Astrocyte (in vitro differentiated cells and primary cell): ENCODE results near the gene ZDHHC14. TPM values are rescaled to one million over a fixed set of nuclear protein-coding genes. Genes with fewer than 3 reads are reported as not detected.

Experiments
- DNase-seq: peaks from one replicate; pipeline ENCODE4 v3.0.0-alpha.2; 2010; ENCODE audit warnings: low read depth
- FAIRE-seq: peaks from 2 replicates; lab custom pipeline; 2011; peaks lifted over from hg19 to GRCh38; lab: Jason Lieb, UNC
- H2AFZ ChIP-seq: 2 replicates; pipeline ENCODE4 v1.6.0; 2012; ENCODE audit warnings: low read depth, low read length, inconsistent platforms
- H3K27ac ChIP-seq: 2 replicates; pipeline ENCODE4 v1.5.1; 2011; ENCODE audit warnings: low read depth, low read length, inconsistent platforms
- H3K27me3 ChIP-seq: 2 replicates; pipeline ENCODE4 v1.6.0; 2011; ENCODE audit warnings: low read length, inconsistent platforms; ENCODE audit not compliant: insufficient read depth
- H3K36me3 ChIP-seq: 2 replicates; pipeline ENCODE4 v1.5.1; 2011; ENCODE audit warnings: low read length, inconsistent platforms; ENCODE audit not compliant: insufficient read depth
- H3K4me1 ChIP-seq: 2 replicates; pipeline ENCODE4 v1.5.1; 2011; ENCODE audit warnings: low read length, inconsistent platforms; ENCODE audit not compliant: insufficient read depth
- H3K4me2 ChIP-seq: 2 replicates; pipeline ENCODE4 v1.6.0; 2012; ENCODE audit warnings: low read length, inconsistent platforms
- H3K4me3 ChIP-seq: 2 replicates; pipeline ENCODE4 v1.5.1; 2011; ENCODE audit warnings: low read depth, mild to moderate bottlenecking, low read length, inconsistent platforms; ENCODE audit not compliant: insufficient read depth
- H3K79me2 ChIP-seq: 2 replicates; pipeline ENCODE4 v1.6.0; 2012; ENCODE audit warnings: mild to moderate bottlenecking, low read length, inconsistent platforms; ENCODE audit not compliant: insufficient read depth
- H3K9ac ChIP-seq: 2 replicates; pipeline ENCODE4 v1.6.0; 2012; ENCODE audit warnings: mild to moderate bottlenecking, low read length, inconsistent platforms
- H3K9me3 ChIP-seq: 2 replicates; pipeline ENCODE4 v1.5.1; 2012; ENCODE audit warnings: low read depth, mild to moderate bottlenecking, low read length, inconsistent platforms; ENCODE audit not compliant: insufficient read depth
- H4K20me1 ChIP-seq: 2 replicates; pipeline ENCODE4 v1.6.0; 2012; ENCODE audit warnings: low read length, inconsistent platforms; ENCODE audit not compliant: insufficient read depth
- H3K27ac Mint-ChIP-seq: one replicate; pipeline ENCODE4 v1.8.0; 2021; ENCODE audit warnings: mild to moderate bottlenecking, mixed read lengths; ENCODE audit not compliant: unreplicated experiment
- H3K27me3 Mint-ChIP-seq: one replicate; pipeline ENCODE4 v1.8.0; 2021; ENCODE audit warnings: low read depth, mixed read lengths; ENCODE audit not compliant: unreplicated experiment
- H3K36me3 Mint-ChIP-seq: one replicate; pipeline ENCODE4 v1.8.0; 2021; ENCODE audit warnings: low read depth, mixed read lengths; ENCODE audit not compliant: unreplicated experiment
- H3K4me1 Mint-ChIP-seq: one replicate; pipeline ENCODE4 v1.8.0; 2021; ENCODE audit warnings: low read depth, mixed read lengths; ENCODE audit not compliant: unreplicated experiment
- H3K4me3 Mint-ChIP-seq: one replicate; pipeline ENCODE4 v1.8.0; 2021; ENCODE audit warnings: mild to moderate bottlenecking, moderate library complexity, mixed read lengths; ENCODE audit not compliant: unreplicated experiment
- H3K9me3 Mint-ChIP-seq: one replicate; pipeline ENCODE4 v1.8.0; 2021; ENCODE audit warnings: mild to moderate bottlenecking, mixed read lengths; ENCODE audit not compliant: unreplicated experiment
- CTCF ChIP-seq: IDR thresholded peaks from 2 replicates; pipeline ENCODE4 v1.5.1; 2011; ENCODE audit warnings: low read depth, mild to moderate bottlenecking, inconsistent platforms, low read length, moderate library complexity; ENCODE audit not compliant: insufficient read depth
- EZH2 ChIP-seq: IDR thresholded peaks from 2 replicates; pipeline ENCODE4 v1.6.1; 2012; ENCODE audit warnings: mild to moderate bottlenecking, low read length, inconsistent platforms; ENCODE audit not compliant: insufficient read depth
- total RNA-seq: library from RNA; stranded (reverse); gene quantifications from 2 replicates; pipeline ENCODE4 v1.2.1, GENCODE V29; 2021

ZDHHC14 gene
- total RNA-seq, 1 donor from 2014 or later: 7.2 TPM

GRCh38 chr6:157714153-157714490, 333.1 kb downstream of the ZDHHC14 start:
- peak; percentile 79 for DNase-seq
- H3K4me1 Mint-ChIP-seq: no peaks in the 10 kb centered on the region
- Histone ChIP-seq H3K27ac (peak overlapping the region; percentile 1), H3K9me3 (no peaks in the 10 kb centered on the region), H3K27me3 (no peaks in the 10 kb centered on the region), H3K4me1 (peaks cover 4% of the 10 kb centered on the region), H4K20me1 (no peaks in the 10 kb centered on the region), H3K4me2 (peak overlapping the region; percentile 7), H2AFZ (no peak overlapping the region), H3K79me2 (no peaks in the 10 kb centered on the region), H3K4me3 (no peak overlapping the region), H3K36me3 (no peaks in the 10 kb centered on the region), H3K9ac (no peak overlapping the region)
- no peak overlapping the region for H3K27ac Mint-ChIP-seq
- peaks cover 33% of the 10 kb centered on the region for H3K27me3 Mint-ChIP-seq
- H3K9me3 Mint-ChIP-seq: no peaks in the 10 kb centered on the region
- H3K4me3 Mint-ChIP-seq: no peak overlapping the region
- FAIRE-seq: no peak
- H3K36me3 Mint-ChIP-seq: no peaks in the 10 kb centered on the region
- TF ChIP-seq CTCF (no peak), EZH2 (no peak)

- H4K20me1 ChIP-seq: no peaks in the 10 kb centered on the region
- no peaks in the 10 kb centered on the region for H3K9me3 ChIP-seq
- H3K27ac ChIP-seq: no peak overlapping the region
- H3K4me1 ChIP-seq: peaks cover 4% of the 10 kb centered on the region
- no peak overlapping the region for H3K27ac Mint-ChIP-seq
- H3K36me3 Mint-ChIP-seq: no peaks in the 10 kb centered on the region
- DNase-seq (peak; percentile 70), FAIRE-seq (no peak)
- peaks cover 33% of the 10 kb centered on the region for H3K27me3 Mint-ChIP-seq
- no peak overlapping the region for H3K4me3 Mint-ChIP-seq
- H3K4me3 ChIP-seq: no peak overlapping the region
- H3K9ac ChIP-seq: no peak overlapping the region
- no peaks in the 10 kb centered on the region for H3K4me1 Mint-ChIP-seq
- no peak for TF ChIP-seq CTCF
- no peak for TF ChIP-seq EZH2
- no peak overlapping the region for H2AFZ ChIP-seq
- no peak overlapping the region for H3K4me2 ChIP-seq
- no peaks in the 10 kb centered on the region for H3K36me3 ChIP-seq
- no peaks in the 10 kb centered on the region for H3K9me3 Mint-ChIP-seq
- H3K79me2 ChIP-seq: no peaks in the 10 kb centered on the region
- no peaks in the 10 kb centered on the region for H3K27me3 ChIP-seq
These were observed 334.8 kb downstream of the ZDHHC14 start for GRCh38 chr6:157715728-157716164.

GRCh38 chr6:157716251-157716995, 335.4 kb downstream of the ZDHHC14 start:
- no peaks in the 10 kb centered on the region for H3K36me3 Mint-ChIP-seq
- H3K27ac Mint-ChIP-seq: no peak overlapping the region
- no peak overlapping the region for H3K27ac ChIP-seq
- H3K27me3 Mint-ChIP-seq: peaks cover 31% of the 10 kb centered on the region
- no peak overlapping the region for H3K9ac ChIP-seq
- H3K36me3 ChIP-seq: no peaks in the 10 kb centered on the region
- TF ChIP-seq EZH2 (no peak), CTCF (no peak)
- peaks cover 4% of the 10 kb centered on the region for H3K4me1 ChIP-seq
- no peak overlapping the region for H3K4me3 Mint-ChIP-seq
- H3K4me1 Mint-ChIP-seq: no peaks in the 10 kb centered on the region
- H4K20me1 ChIP-seq: no peaks in the 10 kb centered on the region
- H2AFZ ChIP-seq: no peak overlapping the region
- FAIRE-seq (no peak), DNase-seq (no peak)
- no peak overlapping the region for H3K4me2 ChIP-seq
- H3K9me3 ChIP-seq: no peaks in the 10 kb centered on the region
- no peaks in the 10 kb centered on the region for H3K79me2 ChIP-seq
- no peaks in the 10 kb centered on the region for H3K27me3 ChIP-seq
- no peak overlapping the region for H3K4me3 ChIP-seq
- peaks cover 1% of the 10 kb centered on the region for H3K9me3 Mint-ChIP-seq
